BE2C (cell line): Measurements from ENCODE around the gene ACTRT3.

Experiments
- DNase-seq: peaks from one replicate; pipeline ENCODE4 v3.0.0-alpha.2; 2020
- H3K27me3 ChIP-seq: fragments of 250-450 bp; sonication (Bioruptor Pico); 2 replicates; pipeline ENCODE4 v1.5.1; 2020; ENCODE audit warnings: mild to moderate bottlenecking
- H3K36me3 ChIP-seq: fragments of 250-450 bp; sonication (Bioruptor Pico); 2 replicates; pipeline ENCODE4 v1.5.1; 2020; ENCODE audit warnings: mild to moderate bottlenecking
- H3K4me1 ChIP-seq: fragments of 250-450 bp; sonication (Bioruptor Pico); 2 replicates; pipeline ENCODE4 v1.5.1; 2020
- H3K4me3 ChIP-seq: 2 replicates; pipeline ENCODE4 v1.5.1; 2011; ENCODE audit warnings: low read depth, low read length
- H3K9me3 ChIP-seq: fragments of 250-450 bp; sonication (Bioruptor Pico); 2 replicates; pipeline ENCODE4 v1.5.1; 2020
- CTCF ChIP-seq: IDR thresholded peaks from 2 replicates; pipeline ENCODE4 v1.5.1; 2012; ENCODE audit warnings: mild to moderate bottlenecking, low read depth, low read length

ACTRT3 gene

GRCh38 chr3:169790687-169791429 is 21.5 kb upstream of the ACTRT3 start:
- Histone ChIP-seq H3K9me3 (no peaks in the 10 kb centered on the region), H3K4me1 (no peaks in the 10 kb centered on the region), H3K36me3 (peaks cover 27% of the 10 kb centered on the region), H3K4me3 (no peak overlapping the region), H3K27me3 (no peaks in the 10 kb centered on the region)
- DNase-seq, result no peak
- no peak for TF ChIP-seq CTCF

GRCh38 chr3:169790219-169790618 is 20.9 kb upstream of the ACTRT3 start:
- TF ChIP-seq CTCF, result no peak
- peaks cover 33% of the 10 kb centered on the region for H3K36me3 ChIP-seq

GRCh38 chr3:169787791-169788190 is 18.4 kb upstream of the ACTRT3 start:
- no peaks in the 10 kb centered on the region for H3K9me3 ChIP-seq
- no peak overlapping the region for H3K4me3 ChIP-seq
- no peaks in the 10 kb centered on the region for H3K27me3 ChIP-seq
- TF ChIP-seq CTCF, result no peak
- H3K36me3 ChIP-seq, result peaks cover 55% of the 10 kb centered on the region
- no peak for DNase-seq
- H3K4me1 ChIP-seq, result no peaks in the 10 kb centered on the region

More at GRCh38 chr3:169790219-169790618, 20.9 kb upstream of the ACTRT3 start:
- H3K4me3 ChIP-seq, result no peak overlapping the region
- H3K27me3 ChIP-seq, result no peaks in the 10 kb centered on the region
- DNase-seq, result no peak
- no peaks in the 10 kb centered on the region for H3K4me1 ChIP-seq
- H3K9me3 ChIP-seq, result no peaks in the 10 kb centered on the region

- Histone ChIP-seq H3K27me3 (no peaks in the 10 kb centered on the region), H3K4me1 (no peaks in the 10 kb centered on the region), H3K36me3 (peaks cover 60% of the 10 kb centered on the region), H3K9me3 (no peaks in the 10 kb centered on the region), H3K4me3 (no peak overlapping the region)
- DNase-seq, result no peak
- TF ChIP-seq CTCF, result no peak
These were observed 17.8 kb upstream of the ACTRT3 start for GRCh38 chr3:169787120-169787519.

- TF ChIP-seq CTCF, result no peak
- Histone ChIP-seq H3K36me3 (peaks cover 90% of the 10 kb centered on the region), H3K4me1 (no peaks in the 10 kb centered on the region), H3K9me3 (no peaks in the 10 kb centered on the region), H3K4me3 (no peak overlapping the region), H3K27me3 (no peaks in the 10 kb centered on the region)
- no peak for DNase-seq
These were observed 12.0 kb upstream of the ACTRT3 start for GRCh38 chr3:169781209-169781855.

- Histone ChIP-seq H3K9me3 (no peaks in the 10 kb centered on the region), H3K36me3 (peaks cover 91% of the 10 kb centered on the region), H3K4me1 (no peaks in the 10 kb centered on the region), H3K27me3 (no peaks in the 10 kb centered on the region), H3K4me3 (no peak overlapping the region)
- no peak for TF ChIP-seq CTCF
- DNase-seq, result no peak
These were observed 11.4 kb upstream of the ACTRT3 start for GRCh38 chr3:169780742-169781141.
